ENCODE results near the gene MYH15. TPM values are rescaled to one million over a fixed set of nuclear protein-coding genes. Genes with fewer than 3 reads are reported as not detected.

MYH15 gene
- total RNA-seq = under 1 TPM; 0.09 to 0.58 TPM

- ATAC-seq = no peak
These were observed at the start of gene MYH15 for GRCh38 chr3:108510496-108510895. Gene MYH15, minus strand, starts transcription at chr3:108510596. Its CDS starts 66 bp downstream, at chr3:108510530.

GRCh38 chr3:108555966-108556581 is 45.7 kb upstream of the MYH15 start:
- no peaks in the 10 kb centered on the region for H3K9me3 Mint-ChIP-seq (ENCODE audit: low read depth)

More at GRCh38 chr3:108510496-108510895, at the start of gene MYH15:
- no peak within 1 kb of the TSS for H3K4me3 Mint-ChIP-seq
- no peaks in the 10 kb centered on the region for H3K4me1 Mint-ChIP-seq
- intact Hi-C loops (cut with DNase I, micrococcal nuclease) = no loop called here
- ChIA-PET POLR2A (no interaction called here), CTCF (interaction anchor here (0.8 kb wide), 1 partner anchor 404 kb away, joined by 3 read pairs; no protein-coding TSS in a partner anchor)
- no peaks in the 10 kb centered on the region for H3K9me3 Mint-ChIP-seq (ENCODE audit: low read depth)
- no peak for DNase-seq
- no peaks in the 10 kb centered on the region for H3K36me3 Mint-ChIP-seq (ENCODE audit: low read depth)
- H3K27ac Mint-ChIP-seq = no peak within 1 kb of the TSS
- no peaks in the 10 kb centered on the region for H3K27me3 Mint-ChIP-seq

DNA sequence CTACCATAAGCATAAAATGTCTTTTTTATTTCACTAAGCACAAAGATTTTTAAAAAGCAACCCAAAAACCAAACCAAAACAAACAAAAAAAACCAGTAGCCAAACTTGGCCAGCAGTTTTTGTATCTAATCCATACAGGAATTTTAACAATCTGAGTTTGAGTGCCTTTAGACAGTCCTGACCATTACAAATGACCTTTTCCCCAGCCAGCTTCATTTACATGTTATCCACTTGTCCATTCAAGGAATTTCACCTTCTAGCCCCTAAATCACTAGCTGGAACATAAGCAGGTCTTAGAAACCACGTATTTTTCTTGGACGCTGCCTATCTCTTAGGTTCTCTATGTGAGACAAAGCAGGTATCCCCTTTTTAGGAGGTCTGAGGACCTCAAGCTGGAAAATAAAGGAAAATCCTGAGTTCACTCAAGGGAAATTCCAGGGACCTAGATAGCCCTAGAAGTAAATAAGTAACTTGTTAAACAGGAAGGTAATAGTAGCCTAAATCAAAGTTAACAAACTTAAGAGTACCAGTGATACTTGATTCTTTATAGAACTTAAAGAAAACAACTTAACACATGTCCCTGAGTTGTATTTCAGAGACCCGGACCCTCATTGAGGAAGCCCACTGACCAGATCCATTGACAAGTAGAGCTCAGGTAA is 44.6 kb upstream of the MYH15 start:
- CTCF ChIA-PET = interaction anchor here (0.8 to 2.5 kb wide), 2 partner anchors 65 to 335 kb away, joined by 3 to 6 read pairs; no protein-coding TSS in a partner anchor
- POLR2A ChIA-PET = no interaction called here
- H3K4me1 Mint-ChIP-seq = peaks cover 4% of the 10 kb centered on the region
- no peak overlapping the region for H3K27ac Mint-ChIP-seq
- no peak overlapping the region for H3K4me3 Mint-ChIP-seq
- ATAC-seq (no peak), DNase-seq (no peak)
- intact Hi-C loops (cut with DNase I, micrococcal nuclease) = no loop called here
- peaks cover 36% of the 10 kb centered on the region for H3K36me3 Mint-ChIP-seq (ENCODE audit: low read depth)
- H3K27me3 Mint-ChIP-seq = no peaks in the 10 kb centered on the region
- no peaks in the 10 kb centered on the region for H3K9me3 Mint-ChIP-seq (ENCODE audit: low read depth)

More at GRCh38 chr3:108555966-108556581, 45.7 kb upstream of the MYH15 start:
- H3K27ac Mint-ChIP-seq = no peak overlapping the region
- H3K27me3 Mint-ChIP-seq = no peaks in the 10 kb centered on the region
- ATAC-seq (no peak), DNase-seq (no peak)
- no peak overlapping the region for H3K4me3 Mint-ChIP-seq
- peaks cover 4% of the 10 kb centered on the region for H3K4me1 Mint-ChIP-seq
- ChIA-PET POLR2A (no interaction called here), CTCF (no interaction called here)
- peaks cover 41% of the 10 kb centered on the region for H3K36me3 Mint-ChIP-seq (ENCODE audit: low read depth)
- intact Hi-C loops (cut with DNase I, micrococcal nuclease) = no loop called here

DNA sequence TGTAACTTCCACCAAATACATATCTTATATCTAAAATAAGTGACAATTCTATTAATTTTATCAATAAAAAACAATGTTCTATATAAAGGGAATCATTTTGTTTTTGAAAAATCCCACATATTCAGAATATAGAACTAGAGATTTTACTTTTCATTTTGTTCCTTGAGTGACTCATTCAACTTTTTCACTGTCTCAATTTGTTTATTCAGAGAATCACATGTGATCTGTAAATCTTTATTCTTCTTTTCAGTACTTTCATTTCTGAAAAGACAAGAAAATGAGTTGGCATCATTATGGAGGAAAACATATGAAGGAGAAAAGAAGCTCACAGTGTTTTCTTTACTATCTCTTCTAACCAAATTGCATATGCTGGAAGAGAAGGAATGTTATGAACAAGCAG is 43.8 kb upstream of the MYH15 start:
- no peak for ATAC-seq
- DNase-seq = no peak
- ChIA-PET POLR2A (no interaction called here), CTCF (interaction anchor here (0.8 to 3.4 kb wide), 4 partner anchors 36 to 334 kb away, joined by 3 to 13 read pairs (median 6); partner anchors contain the start of genes CIP2A and DZIP3)
- intact Hi-C loops (cut with DNase I, micrococcal nuclease) = no loop called here
- Mint-ChIP-seq H3K4me1 (peaks cover 4% of the 10 kb centered on the region), H3K27ac (no peak overlapping the region), H3K4me3 (no peak overlapping the region), H3K36me3 (ENCODE audit: low read depth) (peaks cover 35% of the 10 kb centered on the region), H3K9me3 (ENCODE audit: low read depth) (no peaks in the 10 kb centered on the region), H3K27me3 (no peaks in the 10 kb centered on the region)

GRCh38 chr3:108552267-108553159 is 42.1 kb upstream of the MYH15 start:
- Mint-ChIP-seq H3K4me3 (no peak overlapping the region), H3K4me1 (peaks cover 4% of the 10 kb centered on the region), H3K27ac (no peak overlapping the region), H3K27me3 (no peaks in the 10 kb centered on the region), H3K9me3 (ENCODE audit: low read depth) (no peaks in the 10 kb centered on the region), H3K36me3 (ENCODE audit: low read depth) (peaks cover 30% of the 10 kb centered on the region)
- DNase-seq = no peak
- ChIA-PET POLR2A (no interaction called here), CTCF (interaction anchor here (0.8 to 3.4 kb wide), 26 partner anchors 9 to 1316 kb away, joined by 3 to 13 read pairs (median 4); partner anchors contain the start of genes CIP2A and DZIP3)
- ATAC-seq = no peak
- intact Hi-C loops (cut with DNase I, micrococcal nuclease) = loop anchor here (1.0 to 2.0 kb wide), 2 partner anchors 63 to 64 kb away; no protein-coding TSS in a partner anchor

- Mint-ChIP-seq H3K4me3 (no peak overlapping the region), H3K9me3 (ENCODE audit: low read depth) (no peaks in the 10 kb centered on the region), H3K27me3 (no peaks in the 10 kb centered on the region), H3K4me1 (peaks cover 13% of the 10 kb centered on the region), H3K36me3 (ENCODE audit: low read depth) (peaks cover 36% of the 10 kb centered on the region), H3K27ac (no peak overlapping the region)
- ATAC-seq (no peak), DNase-seq (no peak)
- POLR2A ChIA-PET = no interaction called here
- intact Hi-C loops (cut with DNase I, micrococcal nuclease) = no loop called here
- CTCF ChIA-PET = no interaction called here
These were observed 38.5 kb upstream of the MYH15 start for GRCh38 chr3:108548886-108549285.

- H3K36me3 Mint-ChIP-seq (ENCODE audit: low read depth) = peaks cover 41% of the 10 kb centered on the region
- H3K9me3 Mint-ChIP-seq (ENCODE audit: low read depth) = no peaks in the 10 kb centered on the region
- POLR2A ChIA-PET = no interaction called here
- H3K27ac Mint-ChIP-seq = no peak overlapping the region
- ATAC-seq (no peak), DNase-seq (no peak)
- CTCF ChIA-PET = no interaction called here
- peaks cover 13% of the 10 kb centered on the region for H3K4me1 Mint-ChIP-seq
- H3K4me3 Mint-ChIP-seq = no peak overlapping the region
- no peaks in the 10 kb centered on the region for H3K27me3 Mint-ChIP-seq
- intact Hi-C loops (cut with DNase I, micrococcal nuclease) = no loop called here
These were observed 37.9 kb upstream of the MYH15 start for GRCh38 chr3:108548304-108548703.

GRCh38 chr3:108546692-108547091 is 36.3 kb upstream of the MYH15 start:
- Mint-ChIP-seq H3K36me3 (ENCODE audit: low read depth) (peaks cover 36% of the 10 kb centered on the region), H3K27ac (no peak overlapping the region), H3K9me3 (ENCODE audit: low read depth) (no peaks in the 10 kb centered on the region), H3K4me1 (peaks cover 9% of the 10 kb centered on the region), H3K27me3 (no peaks in the 10 kb centered on the region), H3K4me3 (no peak overlapping the region)
- ATAC-seq (no peak), DNase-seq (no peak)
- POLR2A ChIA-PET = no interaction called here
- CTCF ChIA-PET = interaction anchor here (1.1 kb wide), 1 partner anchor 141 kb away, joined by 3 read pairs; no protein-coding TSS in a partner anchor
- intact Hi-C loops (cut with DNase I, micrococcal nuclease) = no loop called here

- intact Hi-C loops (cut with DNase I, micrococcal nuclease) = no loop called here
- Mint-ChIP-seq H3K27ac (no peak overlapping the region), H3K9me3 (ENCODE audit: low read depth) (no peaks in the 10 kb centered on the region), H3K4me3 (no peak overlapping the region), H3K36me3 (ENCODE audit: low read depth) (peaks cover 33% of the 10 kb centered on the region), H3K27me3 (no peaks in the 10 kb centered on the region), H3K4me1 (peaks cover 9% of the 10 kb centered on the region)
- DNase-seq (no peak), ATAC-seq (no peak)
- CTCF ChIA-PET = interaction anchor here (0.8 to 1.1 kb wide), 2 partner anchors 15 to 141 kb away, joined by 3 read pairs; no protein-coding TSS in a partner anchor
- POLR2A ChIA-PET = no interaction called here
These were observed 35.9 kb upstream of the MYH15 start for GRCh38 chr3:108546247-108546646.

DNA sequence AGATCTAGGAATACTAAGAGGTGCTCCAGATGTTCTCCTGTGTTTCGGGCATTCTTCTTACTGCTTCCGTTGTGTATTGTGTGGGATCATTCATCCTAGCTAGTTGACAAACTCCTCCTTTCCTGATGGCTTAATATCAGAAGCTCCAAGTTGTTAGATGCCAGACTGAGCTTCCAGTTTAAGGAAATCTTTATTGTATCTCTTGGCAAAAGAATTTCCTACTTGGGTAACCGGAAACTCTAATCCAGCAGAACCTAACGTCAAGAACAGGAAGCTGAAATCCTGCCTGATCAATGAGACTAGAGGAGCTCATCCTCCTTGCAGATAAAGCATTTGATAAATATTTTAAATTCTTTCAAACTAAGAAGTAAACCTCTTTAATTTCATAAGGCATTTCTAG is 27.7 kb upstream of the MYH15 start:
- H3K4me3 Mint-ChIP-seq = no peak overlapping the region
- no peak for DNase-seq
- ATAC-seq = no peak
- POLR2A ChIA-PET = no interaction called here
- no peaks in the 10 kb centered on the region for H3K9me3 Mint-ChIP-seq (ENCODE audit: low read depth)
- CTCF ChIA-PET = interaction anchor here (1.0 to 1.4 kb wide), 4 partner anchors 14 to 49 kb away, joined by 3 to 8 read pairs (median 3); no protein-coding TSS in a partner anchor
- intact Hi-C loops (cut with DNase I, micrococcal nuclease) = no loop called here
- H3K4me1 Mint-ChIP-seq = no peaks in the 10 kb centered on the region
- H3K36me3 Mint-ChIP-seq (ENCODE audit: low read depth) = peaks cover 2% of the 10 kb centered on the region
- peaks cover 2% of the 10 kb centered on the region for H3K27me3 Mint-ChIP-seq
- H3K27ac Mint-ChIP-seq = no peak overlapping the region

- DNase-seq (no peak), ATAC-seq (no peak)
- intact Hi-C loops (cut with DNase I, micrococcal nuclease) = no loop called here
- Mint-ChIP-seq H3K9me3 (ENCODE audit: low read depth) (no peaks in the 10 kb centered on the region), H3K27me3 (peaks cover 13% of the 10 kb centered on the region), H3K4me1 (no peaks in the 10 kb centered on the region), H3K4me3 (no peak overlapping the region), H3K27ac (no peak overlapping the region), H3K36me3 (ENCODE audit: low read depth) (no peaks in the 10 kb centered on the region)
- CTCF ChIA-PET = no interaction called here
- POLR2A ChIA-PET = no interaction called here
These were observed 18.3 kb upstream of the MYH15 start for GRCh38 chr3:108528459-108529252.
